HEK293 (cell line): Measurements from ENCODE around the gene MOCS2.

ENCODE experiments used
- CTCF ChIA-PET: fragments of 350-600 bp; formaldehyde crosslinking; extraction: SDS; loops from one replicate; lab custom pipeline; 2021; ENCODE audit warnings: antibody characterized with exemption; lab: Yijun Ruan, JAX
- POLR2A ChIA-PET: fragments of 300-600 bp; formaldehyde crosslinking; extraction: SDS; loops from one replicate; lab custom pipeline; 2020; ENCODE audit warnings: antibody characterized with exemption, inconsistent platforms; lab: Yijun Ruan, JAX
- H3K27ac ChIP-seq: fragments of 200-500 bp; sonication (Bioruptor generic); 2 replicates; pipeline ENCODE4 v1.5.1; 2014; ENCODE audit warnings: low read depth, low read length, control low read depth, inconsistent platforms; ENCODE audit errors: extremely low read depth
- H3K36me3 ChIP-seq, 2 experiments: fragments of 200-500 bp in 1 of 2; sonication (Bioruptor generic) in 1 of 2; 1 replicate in 1 of 2; 2 replicates in 1 of 2; pipeline ENCODE4 v1.5.1; 2014 to 2017; ENCODE audit warnings: inconsistent platforms in 2 of 2, low read length in 2 of 2; ENCODE audit not compliant: control insufficient read depth in 2 of 2, insufficient read depth in 1 of 2
- H3K4me1 ChIP-seq: fragments of 200-500 bp; sonication (Bioruptor generic); 2 replicates; pipeline ENCODE4 v1.5.1; 2014; ENCODE audit warnings: mild to moderate bottlenecking, low read length, inconsistent platforms; ENCODE audit not compliant: control insufficient read depth, insufficient read depth
- H3K4me3 ChIP-seq: 2 replicates; pipeline ENCODE4 v1.5.1; 2011; ENCODE audit warnings: low read depth, mild to moderate bottlenecking, control low read depth, low read length, moderate library complexity
- H3K9me3 ChIP-seq: fragments of 200-500 bp; sonication (Bioruptor generic); 2 replicates; pipeline ENCODE4 v1.5.1; 2014; ENCODE audit warnings: low read depth, low read length, inconsistent platforms; ENCODE audit not compliant: control insufficient read depth, insufficient read depth
- HOXA7 ChIP-seq: sonication (generic); formaldehyde crosslinking; IDR thresholded peaks from 2 replicates; pipeline ENCODE4 v1.8.1; 2022; ENCODE audit warnings: missing genetic modification reagents, borderline replicate concordance
- KLF7 ChIP-seq: fragments of 450-650 bp; formaldehyde crosslinking; IDR thresholded peaks from 2 replicates; pipeline ENCODE4 v1.5.1; 2016; ENCODE audit warnings: missing biosample characterization, missing genetic modification characterization, borderline replicate concordance
- SETDB1 ChIP-seq: IDR thresholded peaks from one replicate; pipeline ENCODE4 v1.6.1; 2017; ENCODE audit warnings: mild to moderate bottlenecking, low read length, moderate library complexity, mixed read lengths; ENCODE audit not compliant: insufficient read length
- TCF7L2 ChIP-seq: IDR thresholded peaks from 2 replicates; pipeline ENCODE4 v1.6.1; 2011; ENCODE audit warnings: low read depth, mild to moderate bottlenecking, inconsistent platforms, low read length, moderate library complexity, borderline replicate concordance
- ZNF2 ChIP-seq: fragments of 450-650 bp; formaldehyde crosslinking; IDR thresholded peaks from 2 replicates; pipeline ENCODE4 v1.5.1; 2016; ENCODE audit warnings: missing biosample characterization, missing genetic modification characterization
- ZNF600 ChIP-seq: fragments of 450-650 bp; formaldehyde crosslinking; IDR thresholded peaks from 2 replicates; pipeline ENCODE4 v1.5.1; 2016; ENCODE audit warnings: missing biosample characterization, missing genetic modification characterization
- ZSCAN16 ChIP-seq: fragments of 450-650 bp; formaldehyde crosslinking; IDR thresholded peaks from 2 replicates; pipeline ENCODE4 v1.5.1; 2016; ENCODE audit warnings: missing biosample characterization, missing genetic modification characterization
- TF ChIP-seq, protein P1 (sequence below): fragments of 450-650 bp; formaldehyde crosslinking; conservative IDR thresholded peaks from 2 replicates; pipeline ENCODE4 v1.5.1; 2016; ENCODE audit warnings: low read depth, missing biosample characterization, missing genetic modification characterization
- TF ChIP-seq, protein P2 (sequence below): sonication (generic); formaldehyde crosslinking; IDR thresholded peaks from 2 replicates; pipeline ENCODE4 v1.8.1; 2022; ENCODE audit warnings: mild to moderate bottlenecking, moderate library complexity, missing genetic modification reagents
- TF ChIP-seq, protein P3 (sequence below): fragments of 450-650 bp; formaldehyde crosslinking; IDR thresholded peaks from 2 replicates; pipeline ENCODE4 v1.5.1; 2017; ENCODE audit warnings: missing biosample characterization, missing genetic modification characterization
- TF ChIP-seq, protein P4 (sequence below): fragments of 450-650 bp; formaldehyde crosslinking; IDR thresholded peaks from 2 replicates; pipeline ENCODE4 v1.5.1; 2016; ENCODE audit warnings: missing biosample characterization, missing genetic modification characterization
- TF ChIP-seq, protein P5 (sequence below): fragments of 450-650 bp; formaldehyde crosslinking; IDR thresholded peaks from 2 replicates; pipeline ENCODE4 v1.5.1; 2016; ENCODE audit warnings: missing biosample characterization, missing genetic modification characterization, borderline replicate concordance

The MOCS2 gene

DNA sequence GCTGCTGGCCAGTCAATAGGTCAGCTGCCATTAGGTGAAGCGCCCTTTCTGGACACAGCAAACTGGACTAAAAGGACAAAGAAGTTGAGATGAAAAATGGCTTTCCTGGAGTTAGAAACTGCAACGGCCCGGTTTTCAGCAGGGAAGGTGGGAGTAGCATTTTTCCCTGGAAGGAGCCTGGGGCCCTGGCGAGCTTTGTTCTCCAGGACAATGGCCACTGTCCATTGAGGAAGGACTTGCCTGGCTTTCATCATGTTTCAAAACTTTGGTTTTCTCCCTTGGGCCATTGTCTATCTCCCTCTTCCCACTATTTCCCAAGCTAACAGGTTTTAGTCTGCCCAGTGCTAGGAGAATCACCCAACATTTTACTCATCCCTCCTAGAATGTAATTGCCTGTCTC lies 56.2 kb downstream of the MOCS2 start:
- H3K4me3 ChIP-seq = no peak overlapping the region
- no peaks in the 10 kb centered on the region for H3K9me3 ChIP-seq
- CTCF ChIA-PET = interaction anchor here (0.6 kb wide), 1 partner anchor 46 kb away, joined by 4 read pairs; no protein-coding TSS in a partner anchor
- no peak overlapping the region for H3K27ac ChIP-seq
- peaks cover 0 to 2% of the 10 kb centered on the region in 2 experiments; a peak in 2 of 3 replicates for H3K36me3 ChIP-seq
- TF ChIP-seq, protein P1, sequence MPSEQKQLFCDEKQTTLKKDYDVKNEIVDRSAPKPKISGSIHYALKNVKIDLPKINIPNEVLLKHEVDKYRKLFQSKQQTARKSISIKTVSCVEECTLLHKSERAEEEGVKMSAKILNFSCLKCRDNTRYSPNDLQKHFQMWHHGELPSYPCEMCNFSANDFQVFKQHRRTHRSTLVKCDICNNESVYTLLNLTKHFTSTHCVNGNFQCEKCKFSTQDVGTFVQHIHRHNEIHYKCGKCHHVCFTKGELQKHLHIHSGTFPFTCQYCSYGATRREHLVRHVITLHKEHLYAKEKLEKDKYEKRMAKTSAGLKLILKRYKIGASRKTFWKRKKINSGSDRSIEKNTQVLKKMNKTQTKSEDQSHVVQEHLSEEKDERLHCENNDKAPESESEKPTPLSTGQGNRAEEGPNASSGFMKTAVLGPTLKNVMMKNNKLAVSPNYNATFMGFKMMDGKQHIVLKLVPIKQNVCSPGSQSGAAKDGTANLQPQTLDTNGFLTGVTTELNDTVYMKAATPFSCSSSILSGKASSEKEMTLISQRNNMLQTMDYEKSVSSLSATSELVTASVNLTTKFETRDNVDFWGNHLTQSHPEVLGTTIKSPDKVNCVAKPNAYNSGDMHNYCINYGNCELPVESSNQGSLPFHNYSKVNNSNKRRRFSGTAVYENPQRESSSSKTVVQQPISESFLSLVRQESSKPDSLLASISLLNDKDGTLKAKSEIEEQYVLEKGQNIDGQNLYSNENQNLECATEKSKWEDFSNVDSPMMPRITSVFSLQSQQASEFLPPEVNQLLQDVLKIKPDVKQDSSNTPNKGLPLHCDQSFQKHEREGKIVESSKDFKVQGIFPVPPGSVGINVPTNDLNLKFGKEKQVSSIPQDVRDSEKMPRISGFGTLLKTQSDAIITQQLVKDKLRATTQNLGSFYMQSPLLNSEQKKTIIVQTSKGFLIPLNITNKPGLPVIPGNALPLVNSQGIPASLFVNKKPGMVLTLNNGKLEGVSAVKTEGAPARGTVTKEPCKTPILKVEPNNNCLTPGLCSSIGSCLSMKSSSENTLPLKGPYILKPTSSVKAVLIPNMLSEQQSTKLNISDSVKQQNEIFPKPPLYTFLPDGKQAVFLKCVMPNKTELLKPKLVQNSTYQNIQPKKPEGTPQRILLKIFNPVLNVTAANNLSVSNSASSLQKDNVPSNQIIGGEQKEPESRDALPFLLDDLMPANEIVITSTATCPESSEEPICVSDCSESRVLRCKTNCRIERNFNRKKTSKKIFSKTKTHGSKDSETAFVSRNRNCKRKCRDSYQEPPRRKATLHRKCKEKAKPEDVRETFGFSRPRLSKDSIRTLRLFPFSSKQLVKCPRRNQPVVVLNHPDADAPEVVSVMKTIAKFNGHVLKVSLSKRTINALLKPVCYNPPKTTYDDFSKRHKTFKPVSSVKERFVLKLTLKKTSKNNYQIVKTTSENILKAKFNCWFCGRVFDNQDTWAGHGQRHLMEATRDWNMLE (tag by site-specific recombination) = no peak
- no peak for TF ChIP-seq HOXA7 (CRISPR knock-in tag)
- TF ChIP-seq, protein P2, sequence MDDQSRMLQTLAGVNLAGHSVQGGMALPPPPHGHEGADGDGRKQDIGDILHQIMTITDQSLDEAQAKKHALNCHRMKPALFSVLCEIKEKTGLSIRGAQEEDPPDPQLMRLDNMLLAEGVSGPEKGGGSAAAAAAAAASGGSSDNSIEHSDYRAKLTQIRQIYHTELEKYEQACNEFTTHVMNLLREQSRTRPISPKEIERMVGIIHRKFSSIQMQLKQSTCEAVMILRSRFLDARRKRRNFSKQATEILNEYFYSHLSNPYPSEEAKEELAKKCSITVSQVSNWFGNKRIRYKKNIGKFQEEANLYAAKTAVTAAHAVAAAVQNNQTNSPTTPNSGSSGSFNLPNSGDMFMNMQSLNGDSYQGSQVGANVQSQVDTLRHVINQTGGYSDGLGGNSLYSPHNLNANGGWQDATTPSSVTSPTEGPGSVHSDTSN (CRISPR knock-in tag) = no peak
- TF ChIP-seq KLF7 (tag by site-specific recombination) = no peak
- no peak for TF ChIP-seq SETDB1
- TF ChIP-seq, protein P3, sequence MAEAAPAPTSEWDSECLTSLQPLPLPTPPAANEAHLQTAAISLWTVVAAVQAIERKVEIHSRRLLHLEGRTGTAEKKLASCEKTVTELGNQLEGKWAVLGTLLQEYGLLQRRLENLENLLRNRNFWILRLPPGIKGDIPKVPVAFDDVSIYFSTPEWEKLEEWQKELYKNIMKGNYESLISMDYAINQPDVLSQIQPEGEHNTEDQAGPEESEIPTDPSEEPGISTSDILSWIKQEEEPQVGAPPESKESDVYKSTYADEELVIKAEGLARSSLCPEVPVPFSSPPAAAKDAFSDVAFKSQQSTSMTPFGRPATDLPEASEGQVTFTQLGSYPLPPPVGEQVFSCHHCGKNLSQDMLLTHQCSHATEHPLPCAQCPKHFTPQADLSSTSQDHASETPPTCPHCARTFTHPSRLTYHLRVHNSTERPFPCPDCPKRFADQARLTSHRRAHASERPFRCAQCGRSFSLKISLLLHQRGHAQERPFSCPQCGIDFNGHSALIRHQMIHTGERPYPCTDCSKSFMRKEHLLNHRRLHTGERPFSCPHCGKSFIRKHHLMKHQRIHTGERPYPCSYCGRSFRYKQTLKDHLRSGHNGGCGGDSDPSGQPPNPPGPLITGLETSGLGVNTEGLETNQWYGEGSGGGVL (tag by site-specific recombination) = no peak
- TF ChIP-seq ZNF2 (tag by site-specific recombination) = no peak
- TF ChIP-seq TCF7L2 = no peak
- TF ChIP-seq ZSCAN16 = no peak
- POLR2A ChIA-PET = no interaction called here
- H3K4me1 ChIP-seq = no peaks in the 10 kb centered on the region

DNA sequence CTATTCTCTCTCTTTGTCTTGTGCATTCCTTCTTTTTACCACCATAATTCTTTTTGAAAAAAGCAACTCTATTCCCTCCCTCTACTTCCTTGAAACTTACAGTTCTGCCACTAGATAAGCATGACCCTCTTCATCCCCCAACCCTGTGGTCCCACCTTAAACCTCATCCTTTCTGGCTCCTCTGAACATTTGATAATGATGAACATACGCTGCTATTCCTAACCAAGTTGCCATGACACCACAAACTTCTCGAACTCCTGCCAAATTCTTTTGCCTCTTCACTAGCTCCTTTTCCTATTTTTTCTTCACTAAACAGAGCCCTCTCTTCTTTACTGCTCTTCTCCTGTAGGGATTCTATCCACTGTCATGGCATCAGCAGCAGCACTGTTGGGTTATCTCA lies 57.1 kb downstream of the MOCS2 start:
- Histone ChIP-seq H3K4me3 (no peak overlapping the region), H3K27ac (no peak overlapping the region), H3K9me3 (no peaks in the 10 kb centered on the region), H3K4me1 (no peaks in the 10 kb centered on the region), H3K36me3 (peaks cover 0 to 2% of the 10 kb centered on the region in 2 experiments; a peak in 2 of 3 replicates)
- ChIA-PET CTCF (interaction anchor here (0.6 to 1.0 kb wide), 2 partner anchors 47 to 103 kb away, joined by 3 to 4 read pairs; no protein-coding TSS in a partner anchor), POLR2A (no interaction called here)
- TF ChIP-seq, protein P1 (tag by site-specific recombination) = no peak
- TF ChIP-seq ZNF600 (tag by site-specific recombination) = no peak
- TF ChIP-seq, protein P4, sequence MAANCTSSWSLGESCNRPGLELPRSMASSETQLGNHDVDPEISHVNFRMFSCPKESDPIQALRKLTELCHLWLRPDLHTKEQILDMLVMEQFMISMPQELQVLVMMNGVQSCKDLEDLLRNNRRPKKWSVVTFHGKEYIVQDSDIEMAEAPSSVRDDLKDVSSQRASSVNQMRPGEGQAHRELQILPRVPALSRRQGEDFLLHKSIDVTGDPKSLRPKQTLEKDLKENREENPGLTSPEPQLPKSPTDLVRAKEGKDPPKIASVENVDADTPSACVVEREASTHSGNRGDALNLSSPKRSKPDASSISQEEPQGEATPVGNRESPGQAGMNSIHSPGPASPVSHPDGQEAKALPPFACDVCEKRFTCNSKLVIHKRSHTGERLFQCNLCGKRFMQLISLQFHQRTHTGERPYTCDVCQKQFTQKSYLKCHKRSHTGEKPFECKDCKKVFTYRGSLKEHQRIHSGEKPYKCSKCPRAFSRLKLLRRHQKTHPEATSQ (tag by site-specific recombination) = no peak
- TF ChIP-seq, protein P5, sequence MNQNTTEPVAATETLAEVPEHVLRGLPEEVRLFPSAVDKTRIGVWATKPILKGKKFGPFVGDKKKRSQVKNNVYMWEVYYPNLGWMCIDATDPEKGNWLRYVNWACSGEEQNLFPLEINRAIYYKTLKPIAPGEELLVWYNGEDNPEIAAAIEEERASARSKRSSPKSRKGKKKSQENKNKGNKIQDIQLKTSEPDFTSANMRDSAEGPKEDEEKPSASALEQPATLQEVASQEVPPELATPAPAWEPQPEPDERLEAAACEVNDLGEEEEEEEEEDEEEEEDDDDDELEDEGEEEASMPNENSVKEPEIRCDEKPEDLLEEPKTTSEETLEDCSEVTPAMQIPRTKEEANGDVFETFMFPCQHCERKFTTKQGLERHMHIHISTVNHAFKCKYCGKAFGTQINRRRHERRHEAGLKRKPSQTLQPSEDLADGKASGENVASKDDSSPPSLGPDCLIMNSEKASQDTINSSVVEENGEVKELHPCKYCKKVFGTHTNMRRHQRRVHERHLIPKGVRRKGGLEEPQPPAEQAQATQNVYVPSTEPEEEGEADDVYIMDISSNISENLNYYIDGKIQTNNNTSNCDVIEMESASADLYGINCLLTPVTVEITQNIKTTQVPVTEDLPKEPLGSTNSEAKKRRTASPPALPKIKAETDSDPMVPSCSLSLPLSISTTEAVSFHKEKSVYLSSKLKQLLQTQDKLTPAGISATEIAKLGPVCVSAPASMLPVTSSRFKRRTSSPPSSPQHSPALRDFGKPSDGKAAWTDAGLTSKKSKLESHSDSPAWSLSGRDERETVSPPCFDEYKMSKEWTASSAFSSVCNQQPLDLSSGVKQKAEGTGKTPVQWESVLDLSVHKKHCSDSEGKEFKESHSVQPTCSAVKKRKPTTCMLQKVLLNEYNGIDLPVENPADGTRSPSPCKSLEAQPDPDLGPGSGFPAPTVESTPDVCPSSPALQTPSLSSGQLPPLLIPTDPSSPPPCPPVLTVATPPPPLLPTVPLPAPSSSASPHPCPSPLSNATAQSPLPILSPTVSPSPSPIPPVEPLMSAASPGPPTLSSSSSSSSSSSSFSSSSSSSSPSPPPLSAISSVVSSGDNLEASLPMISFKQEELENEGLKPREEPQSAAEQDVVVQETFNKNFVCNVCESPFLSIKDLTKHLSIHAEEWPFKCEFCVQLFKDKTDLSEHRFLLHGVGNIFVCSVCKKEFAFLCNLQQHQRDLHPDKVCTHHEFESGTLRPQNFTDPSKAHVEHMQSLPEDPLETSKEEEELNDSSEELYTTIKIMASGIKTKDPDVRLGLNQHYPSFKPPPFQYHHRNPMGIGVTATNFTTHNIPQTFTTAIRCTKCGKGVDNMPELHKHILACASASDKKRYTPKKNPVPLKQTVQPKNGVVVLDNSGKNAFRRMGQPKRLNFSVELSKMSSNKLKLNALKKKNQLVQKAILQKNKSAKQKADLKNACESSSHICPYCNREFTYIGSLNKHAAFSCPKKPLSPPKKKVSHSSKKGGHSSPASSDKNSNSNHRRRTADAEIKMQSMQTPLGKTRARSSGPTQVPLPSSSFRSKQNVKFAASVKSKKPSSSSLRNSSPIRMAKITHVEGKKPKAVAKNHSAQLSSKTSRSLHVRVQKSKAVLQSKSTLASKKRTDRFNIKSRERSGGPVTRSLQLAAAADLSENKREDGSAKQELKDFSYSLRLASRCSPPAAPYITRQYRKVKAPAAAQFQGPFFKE (tag by site-specific recombination) = no peak
